CD4-positive, alpha-beta T cell treated with Interleukin-12 subunit alpha and Interleukin-12 subunit beta, for 1 hour (primary cell): ENCODE measurements around the gene FRAS1.
"Not testable (repeated sequence)": the region's sequence is repeated elsewhere in the genome, so short reads cannot be mapped to it uniquely, and the experiment has no call there.

Source experiments
- DNase-seq: peaks from one replicate; pipeline ENCODE4 v3.0.0-alpha.2; 2020

FRAS1 gene, protein sequence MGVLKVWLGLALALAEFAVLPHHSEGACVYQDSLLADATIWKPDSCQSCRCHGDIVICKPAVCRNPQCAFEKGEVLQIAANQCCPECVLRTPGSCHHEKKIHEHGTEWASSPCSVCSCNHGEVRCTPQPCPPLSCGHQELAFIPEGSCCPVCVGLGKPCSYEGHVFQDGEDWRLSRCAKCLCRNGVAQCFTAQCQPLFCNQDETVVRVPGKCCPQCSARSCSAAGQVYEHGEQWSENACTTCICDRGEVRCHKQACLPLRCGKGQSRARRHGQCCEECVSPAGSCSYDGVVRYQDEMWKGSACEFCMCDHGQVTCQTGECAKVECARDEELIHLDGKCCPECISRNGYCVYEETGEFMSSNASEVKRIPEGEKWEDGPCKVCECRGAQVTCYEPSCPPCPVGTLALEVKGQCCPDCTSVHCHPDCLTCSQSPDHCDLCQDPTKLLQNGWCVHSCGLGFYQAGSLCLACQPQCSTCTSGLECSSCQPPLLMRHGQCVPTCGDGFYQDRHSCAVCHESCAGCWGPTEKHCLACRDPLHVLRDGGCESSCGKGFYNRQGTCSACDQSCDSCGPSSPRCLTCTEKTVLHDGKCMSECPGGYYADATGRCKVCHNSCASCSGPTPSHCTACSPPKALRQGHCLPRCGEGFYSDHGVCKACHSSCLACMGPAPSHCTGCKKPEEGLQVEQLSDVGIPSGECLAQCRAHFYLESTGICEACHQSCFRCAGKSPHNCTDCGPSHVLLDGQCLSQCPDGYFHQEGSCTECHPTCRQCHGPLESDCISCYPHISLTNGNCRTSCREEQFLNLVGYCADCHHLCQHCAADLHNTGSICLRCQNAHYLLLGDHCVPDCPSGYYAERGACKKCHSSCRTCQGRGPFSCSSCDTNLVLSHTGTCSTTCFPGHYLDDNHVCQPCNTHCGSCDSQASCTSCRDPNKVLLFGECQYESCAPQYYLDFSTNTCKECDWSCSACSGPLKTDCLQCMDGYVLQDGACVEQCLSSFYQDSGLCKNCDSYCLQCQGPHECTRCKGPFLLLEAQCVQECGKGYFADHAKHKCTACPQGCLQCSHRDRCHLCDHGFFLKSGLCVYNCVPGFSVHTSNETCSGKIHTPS (N-terminal part only)

DNA sequence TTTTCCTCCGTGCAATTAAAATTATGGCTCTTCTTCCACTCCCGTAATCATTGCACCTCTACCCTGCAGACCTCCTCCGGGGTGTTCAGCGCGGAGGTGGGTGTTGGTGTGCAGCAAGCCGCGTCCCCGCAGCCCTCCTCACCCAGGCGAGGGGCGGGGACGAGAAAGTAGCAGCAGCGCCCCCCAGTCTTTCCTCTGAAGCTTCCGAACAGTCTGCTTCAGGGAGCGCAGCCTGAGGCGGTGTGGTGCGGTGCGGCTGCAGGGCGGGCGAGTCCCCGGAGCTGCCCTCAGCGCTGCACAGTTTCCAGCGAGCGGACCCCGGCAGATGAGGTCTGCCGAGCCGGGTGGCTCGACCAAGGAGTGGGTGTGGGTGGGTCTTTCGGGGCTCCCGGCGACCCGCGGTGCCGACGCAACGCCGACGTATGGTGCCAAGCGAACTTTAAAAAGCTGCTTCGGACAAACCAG lies at the start of gene FRAS1:
TSS of gene FRAS1 (plus strand) at position 189 of the 465 bp plus-strand sequence. CDS start 687 bp downstream, outside the sequence.
- DNase-seq: no peak

DNA sequence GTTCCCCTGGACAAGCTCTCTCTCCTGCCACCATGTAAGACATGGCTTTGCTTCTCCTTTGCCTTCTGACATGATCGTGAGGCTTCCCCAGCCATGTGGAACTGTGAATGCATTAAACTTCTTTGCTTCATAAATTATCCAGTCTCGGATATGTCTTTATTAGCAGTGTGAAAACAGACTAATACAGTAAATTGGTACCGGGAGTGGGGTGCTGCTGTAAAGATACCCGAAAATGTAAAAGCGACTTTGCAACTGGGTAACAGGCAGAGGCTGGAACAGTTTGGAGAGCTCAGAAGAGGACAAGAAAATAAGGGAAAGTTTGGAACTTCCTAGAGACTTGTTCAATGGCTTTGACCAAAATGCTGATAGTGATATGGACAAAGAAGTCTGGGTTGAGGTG lies 46.1 kb upstream of the FRAS1 start:
- not testable (repeated sequence) for DNase-seq

DNA sequence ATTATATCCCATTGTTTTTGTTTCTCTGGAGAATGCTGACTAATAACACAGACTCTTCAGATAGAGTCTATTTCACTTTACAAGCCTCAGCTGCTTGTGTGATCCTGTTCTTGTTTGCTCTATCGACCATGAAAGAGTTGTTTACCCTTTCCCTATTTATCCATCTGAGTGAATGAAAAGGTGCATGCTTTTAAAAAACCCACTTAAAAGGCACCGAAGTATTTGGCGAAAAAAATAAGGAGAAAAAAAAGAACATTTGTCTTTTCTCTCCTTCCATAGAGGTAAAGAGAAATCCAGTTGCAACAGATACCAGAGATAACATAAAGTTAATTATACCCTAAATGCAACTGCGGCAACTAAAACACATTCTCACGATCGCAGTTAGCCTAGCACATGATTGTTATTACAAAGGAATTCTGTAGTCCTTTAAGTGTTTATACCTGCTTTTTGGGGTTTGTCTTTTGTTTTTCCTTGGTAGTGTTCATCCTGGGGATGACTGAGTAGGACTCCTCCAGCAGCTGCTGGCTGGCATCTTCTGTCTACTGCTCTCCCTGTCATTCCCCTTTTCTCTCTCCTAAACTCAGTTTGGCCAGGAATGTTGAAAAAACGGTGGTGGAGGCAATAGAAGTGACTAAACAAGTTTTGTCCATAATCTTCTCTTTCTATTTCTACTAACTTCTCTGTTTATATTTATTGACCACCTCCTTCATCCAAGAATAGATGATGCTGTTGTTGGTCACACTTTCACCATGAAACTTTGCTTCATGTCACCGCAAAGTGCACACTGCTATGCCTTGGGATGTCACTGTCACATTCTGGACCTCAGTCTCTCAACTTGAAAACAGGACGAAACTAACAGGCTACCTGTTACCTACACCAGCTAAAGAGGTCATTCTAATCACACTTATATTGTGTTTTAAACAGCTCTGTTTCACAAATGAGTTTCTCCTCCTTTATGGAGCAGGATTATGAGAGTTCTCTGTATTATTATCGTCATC lies 41.9 kb upstream of the FRAS1 start:
- DNase-seq: no peak

DNA sequence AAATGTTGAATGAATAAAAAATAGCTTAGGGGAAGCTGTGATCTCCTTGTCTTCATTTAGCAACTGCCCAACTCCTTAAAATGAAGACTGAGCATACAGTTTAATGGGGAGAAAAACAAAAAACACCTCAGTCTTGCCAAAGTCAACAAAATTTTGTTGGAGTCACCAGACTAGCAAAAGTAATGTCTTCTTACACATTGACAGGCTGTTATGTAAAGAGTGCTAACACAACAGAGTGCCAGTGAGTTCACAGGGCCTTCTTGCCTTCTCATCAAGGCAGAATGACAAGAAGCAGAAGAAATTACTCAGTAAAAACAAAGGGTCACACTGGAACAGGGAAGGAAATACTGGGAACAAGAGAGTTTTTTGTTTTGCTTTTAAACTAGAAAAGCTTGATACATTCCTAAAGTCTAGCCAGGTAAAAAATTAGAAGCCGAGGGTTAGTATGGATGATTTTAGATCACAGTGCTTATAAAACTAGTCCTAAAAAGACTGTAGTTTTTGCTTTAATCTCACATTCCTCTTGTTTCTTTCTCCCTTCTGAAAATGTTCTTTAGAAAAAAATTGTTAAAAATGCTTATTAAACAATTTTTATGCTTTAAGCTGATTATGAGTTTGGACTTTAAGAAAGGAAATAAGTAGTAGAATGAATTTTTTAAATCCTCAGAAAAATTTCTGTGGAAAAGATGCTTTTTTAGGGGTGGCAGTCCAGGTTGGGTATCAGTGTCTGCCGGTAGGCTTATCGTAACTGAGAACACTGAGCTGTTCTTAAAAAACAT lies 38.7 kb upstream of the FRAS1 start:
- no peak for DNase-seq

DNA sequence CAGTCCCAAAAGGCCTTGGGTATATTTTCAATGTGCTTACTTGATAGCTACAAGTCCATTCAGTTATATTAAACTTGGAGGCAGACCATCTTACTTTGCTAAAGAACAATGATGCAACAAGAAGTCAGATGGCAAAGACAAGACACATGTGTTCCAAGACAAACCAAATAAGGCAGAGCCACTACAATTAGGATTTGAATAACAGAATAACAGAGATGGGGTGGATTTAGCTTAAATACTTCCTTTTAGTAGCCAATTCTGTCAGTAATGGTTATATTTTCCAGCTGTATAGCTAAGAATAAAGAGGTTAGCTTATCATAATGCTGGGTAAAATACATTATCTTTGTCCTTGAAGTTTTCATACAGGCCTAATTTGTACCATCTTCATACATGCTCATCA lies 37.7 kb upstream of the FRAS1 start:
- no peak for DNase-seq

DNA sequence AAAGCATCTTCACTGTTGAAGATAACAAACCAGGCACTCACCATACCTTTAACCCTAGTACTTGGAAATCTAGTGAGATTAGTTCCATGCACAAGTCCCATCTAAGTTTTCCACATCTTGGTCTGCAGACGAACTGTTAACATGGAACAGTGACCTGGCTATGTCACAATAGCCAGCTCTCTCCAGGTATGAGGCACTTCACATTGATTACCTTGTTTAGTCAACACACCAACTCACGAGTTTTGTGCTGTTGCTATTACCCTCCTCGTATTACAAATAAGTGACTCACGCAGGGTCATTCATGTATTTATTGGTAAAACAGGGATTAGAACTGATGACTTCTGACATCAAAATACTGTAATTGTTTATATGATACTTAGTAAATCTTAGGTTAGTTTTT lies 36.4 kb upstream of the FRAS1 start:
- DNase-seq: no peak

DNA sequence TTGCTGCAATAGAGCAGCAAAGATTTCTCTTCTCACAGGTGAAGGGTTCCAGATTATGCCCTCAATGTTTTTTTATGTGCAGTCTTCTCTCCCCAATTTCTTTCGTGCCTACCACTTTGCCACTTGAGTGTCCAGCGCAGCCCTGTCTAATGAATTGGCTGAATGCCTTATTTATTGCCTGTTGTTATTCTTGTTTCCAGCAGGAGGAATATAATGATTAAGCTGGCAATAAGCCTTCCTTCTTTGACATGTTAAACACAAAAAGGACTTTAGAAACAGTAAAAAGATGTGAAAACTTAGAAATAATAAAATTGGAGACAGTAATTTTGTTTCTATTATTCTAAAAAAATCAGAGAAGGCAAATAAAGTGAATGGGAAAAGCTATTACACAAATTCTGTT lies 34.6 kb upstream of the FRAS1 start:
- DNase-seq: no peak

DNA sequence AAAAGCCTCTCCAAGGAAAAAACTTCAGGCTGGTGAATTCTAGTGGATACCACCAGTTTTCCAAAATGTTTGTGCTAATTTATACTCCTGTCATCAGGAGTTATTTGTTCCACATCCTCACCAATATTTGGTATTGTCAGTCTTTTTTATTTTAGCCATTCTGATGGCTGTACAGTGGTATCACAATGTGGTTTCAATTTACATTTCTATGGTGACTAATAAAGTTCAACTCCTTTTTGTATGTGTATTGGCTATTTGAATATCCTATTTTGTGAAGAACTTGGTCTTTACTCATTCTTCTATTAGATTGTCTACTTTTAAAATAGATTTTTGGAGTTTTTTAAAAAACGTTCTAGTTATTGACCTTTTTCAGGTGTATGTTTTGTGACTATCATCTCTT lies 33.0 kb upstream of the FRAS1 start:
- no peak for DNase-seq

DNA sequence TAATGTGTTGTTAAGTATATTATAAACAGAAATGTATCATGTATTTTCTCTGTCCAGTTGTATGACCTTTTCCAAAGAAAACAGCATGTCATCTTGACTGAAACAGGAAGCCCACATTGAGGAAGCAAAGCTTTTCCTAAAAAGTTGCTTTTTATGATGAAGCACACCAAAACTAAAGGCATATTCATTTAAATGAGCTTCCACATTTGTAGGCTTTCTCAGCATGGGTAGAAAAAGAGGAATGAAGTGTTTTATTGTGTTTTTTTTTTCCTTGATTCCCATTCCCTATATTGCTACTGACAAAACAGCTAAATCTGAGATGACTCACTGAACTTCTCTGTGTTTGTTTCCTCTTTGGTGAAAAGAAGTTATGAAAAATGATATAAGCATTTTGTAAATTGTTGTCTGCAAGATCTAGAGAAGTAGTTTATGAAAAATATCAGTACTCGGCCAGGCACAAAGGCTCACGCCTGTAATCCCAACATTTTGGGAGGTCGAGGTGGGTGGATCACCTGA lies 32.5 kb upstream of the FRAS1 start:
- no peak for DNase-seq

DNA sequence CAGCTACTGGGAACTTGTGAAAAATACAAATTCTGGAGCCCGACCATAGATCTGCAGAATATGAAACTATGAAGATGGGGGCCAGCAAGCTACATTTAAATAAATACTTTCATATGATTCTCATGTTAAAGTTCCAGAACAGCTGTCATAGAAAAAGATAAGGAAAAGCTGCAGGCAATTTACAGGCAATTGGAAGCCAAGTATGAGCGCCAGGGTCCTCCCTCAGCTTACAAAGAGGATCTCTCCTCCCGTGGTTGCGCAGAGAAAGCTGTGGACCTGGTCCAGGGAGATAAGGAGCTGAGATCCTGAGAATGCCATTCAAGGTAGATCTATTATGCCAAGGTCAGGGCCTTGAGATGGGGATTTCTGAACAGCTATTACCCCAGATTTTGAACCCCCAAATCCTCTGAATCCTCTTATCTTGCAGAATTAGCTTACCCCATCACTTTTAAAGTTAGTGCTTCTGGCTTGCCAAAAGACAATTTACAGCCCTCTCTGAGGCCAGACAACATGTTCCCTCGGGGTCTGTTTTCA lies 25.6 kb upstream of the FRAS1 start:
- no peak for DNase-seq

DNA sequence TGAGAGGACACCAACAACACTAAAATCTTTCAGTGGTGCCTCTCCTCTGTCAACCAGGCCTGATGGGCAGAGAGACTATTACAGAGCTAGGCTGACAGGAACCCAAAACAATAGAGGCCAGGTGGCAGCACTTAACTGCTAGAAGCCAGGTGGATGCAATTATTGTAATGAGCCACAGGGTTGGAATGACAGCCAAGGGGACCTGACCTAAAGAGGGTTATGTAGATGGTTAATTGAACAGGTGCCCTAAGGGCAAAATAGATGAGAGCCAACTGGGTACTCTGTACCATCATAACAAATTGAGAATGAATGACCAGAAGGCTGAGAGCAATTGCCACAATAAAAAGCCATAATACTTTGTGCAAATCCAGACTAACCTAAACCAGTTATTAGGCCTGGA lies 24.7 kb upstream of the FRAS1 start:
- no peak for DNase-seq

DNA sequence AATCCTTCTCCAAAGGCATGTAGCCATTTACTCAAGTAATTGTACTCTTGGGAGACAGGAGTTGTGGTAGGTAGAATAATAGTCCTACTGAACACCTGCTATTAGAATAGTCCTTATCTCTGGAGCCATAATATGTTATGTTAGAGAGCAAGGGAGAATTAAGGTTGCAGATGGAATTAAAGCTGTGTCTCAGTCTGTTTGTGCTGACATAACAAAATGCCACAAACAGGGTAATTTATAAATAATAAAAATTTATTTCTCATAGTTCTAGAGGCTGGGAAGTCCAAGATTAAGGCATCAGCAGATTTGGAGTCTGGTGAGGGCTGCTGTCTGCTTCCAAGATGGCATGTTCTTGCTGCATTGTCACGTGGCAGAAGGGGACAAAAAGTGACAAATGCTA lies 24.2 kb upstream of the FRAS1 start:
- DNase-seq: no peak

DNA sequence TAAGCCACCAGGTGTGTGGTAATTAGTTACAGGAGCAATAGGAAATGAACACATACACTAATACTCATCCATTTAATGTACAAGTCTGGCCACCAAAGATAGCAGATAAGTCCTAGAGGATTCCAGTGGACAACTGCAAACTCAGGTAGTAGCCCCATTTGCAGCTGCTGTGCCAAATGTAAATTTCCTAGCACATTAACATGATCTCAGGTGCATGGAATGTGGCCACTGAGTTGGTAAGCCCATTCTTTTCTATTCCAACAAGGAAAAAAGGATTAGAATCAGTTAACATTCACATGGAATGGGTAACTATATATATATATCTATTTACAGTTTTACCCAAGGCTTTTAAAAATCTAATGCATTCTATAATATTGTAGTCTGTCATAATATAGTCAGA lies 23.3 kb upstream of the FRAS1 start:
- DNase-seq: no peak

DNA sequence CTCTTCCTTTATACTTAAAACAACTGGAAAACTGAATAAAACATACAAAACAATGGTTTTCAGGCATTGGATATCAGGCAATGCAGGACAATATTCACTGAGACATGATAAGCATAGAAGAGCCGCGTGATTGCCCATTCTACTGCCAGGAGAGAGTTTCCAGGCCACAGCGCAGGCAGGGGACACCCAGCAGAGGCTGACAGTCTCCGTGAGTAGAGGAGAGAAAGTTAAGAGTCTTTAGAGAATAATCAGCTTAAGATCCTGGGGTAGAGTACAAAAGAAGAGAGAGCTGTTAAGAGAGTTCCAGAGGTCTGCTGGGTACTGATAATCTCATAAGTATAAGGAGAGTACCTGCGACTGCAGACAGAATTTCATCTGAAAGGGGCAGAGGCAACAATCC lies 18.4 kb upstream of the FRAS1 start:
- no peak for DNase-seq

DNA sequence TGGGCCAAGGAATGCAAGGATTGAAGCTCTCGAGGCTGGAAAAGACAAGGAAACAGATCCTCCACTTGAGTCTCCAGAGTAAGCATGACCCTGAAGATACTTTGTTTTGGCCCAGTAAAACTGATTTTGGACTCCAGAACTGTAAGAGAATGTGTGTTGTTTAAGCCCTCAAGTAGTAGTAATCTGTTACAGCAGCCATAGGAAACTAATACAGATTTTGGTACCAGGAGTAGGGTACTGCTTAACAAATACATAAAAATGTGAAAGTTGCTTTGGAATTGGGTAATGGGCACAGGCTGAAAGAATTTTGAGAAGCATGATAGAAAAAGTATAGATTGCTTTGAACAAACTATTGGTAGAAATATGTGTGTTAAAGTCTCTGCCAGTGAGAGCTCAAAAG lies 17.4 kb upstream of the FRAS1 start:
- DNase-seq: no peak

DNA sequence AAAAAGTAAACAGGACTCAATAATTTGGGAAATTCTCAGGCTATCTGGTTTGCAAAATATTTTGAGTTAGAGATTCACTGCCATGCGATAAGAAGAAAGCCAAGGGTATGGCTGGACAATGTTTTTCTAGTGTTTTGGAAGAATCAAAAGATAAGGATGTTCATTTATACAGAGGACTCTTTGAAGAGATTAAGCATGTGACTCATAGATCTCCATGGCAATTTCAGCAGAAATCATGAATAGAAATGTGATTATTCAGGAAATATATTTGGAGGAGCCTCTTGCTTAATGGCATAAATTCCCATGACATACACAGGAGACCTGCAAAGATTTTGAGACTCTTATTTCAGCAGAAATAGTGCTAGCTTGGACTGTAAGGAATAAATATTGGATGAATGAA lies 16.7 kb upstream of the FRAS1 start:
- no peak for DNase-seq

DNA sequence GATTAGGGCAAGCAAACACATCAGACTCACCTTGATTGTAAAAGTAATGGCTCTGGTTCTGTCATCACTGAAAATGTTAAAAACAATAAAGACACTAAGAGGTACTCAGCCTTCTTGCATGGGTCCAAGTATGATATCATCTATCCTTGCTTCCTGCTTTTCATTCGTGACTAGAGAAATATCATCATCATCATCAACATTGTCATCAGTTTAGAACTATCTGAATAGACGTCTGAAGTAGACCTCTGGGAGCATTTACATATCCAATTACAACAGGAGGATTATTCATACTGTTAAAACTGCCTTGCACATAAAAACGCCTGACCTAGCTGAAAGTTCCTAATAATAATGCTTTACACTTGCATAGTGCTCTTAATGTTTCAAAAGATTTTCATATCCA lies 9.8 kb upstream of the FRAS1 start:
- no peak for DNase-seq

DNA sequence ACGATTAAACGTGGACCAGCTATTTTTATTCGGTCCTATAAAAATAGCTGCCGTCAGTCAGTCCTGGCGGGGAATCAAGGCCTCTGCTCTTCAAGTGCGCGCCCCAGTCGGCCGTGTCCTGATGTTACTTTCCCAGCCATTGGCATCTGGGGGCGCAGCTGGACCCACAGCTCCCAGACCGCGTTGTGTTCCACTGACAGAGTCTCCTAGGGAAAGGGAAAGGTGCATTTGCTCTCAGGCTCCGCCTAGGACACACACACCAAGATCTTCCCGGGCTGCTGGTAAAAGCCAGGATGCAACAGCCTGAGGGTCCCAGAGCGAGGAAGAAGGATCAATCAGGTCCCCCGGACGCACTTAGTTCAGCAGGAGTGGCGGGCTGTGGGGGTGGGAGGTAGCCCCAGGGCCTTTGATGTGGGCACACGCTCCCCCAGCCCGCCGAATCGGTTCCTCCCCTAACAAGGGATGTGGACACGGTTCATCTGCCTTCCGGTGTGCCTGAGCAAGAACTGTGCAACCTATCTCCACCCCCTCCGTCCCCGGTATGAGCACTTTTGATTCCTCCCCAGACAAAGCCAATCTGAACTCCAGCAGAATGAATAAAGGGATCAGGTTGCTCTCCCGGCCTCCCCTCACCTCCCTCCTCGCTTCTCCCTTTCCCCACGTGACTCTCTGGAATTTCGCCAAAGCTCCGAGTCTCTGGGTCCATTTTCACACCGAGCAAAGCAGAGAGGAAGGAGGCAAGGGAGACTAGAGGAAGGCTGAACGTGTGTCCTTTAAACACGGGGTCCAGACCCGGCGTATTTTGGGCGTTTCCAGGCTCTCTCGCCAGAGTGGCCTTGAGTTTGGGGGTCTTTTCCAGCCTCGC lies 626 bp upstream of the FRAS1 start:
- DNase-seq: no peak

DNA sequence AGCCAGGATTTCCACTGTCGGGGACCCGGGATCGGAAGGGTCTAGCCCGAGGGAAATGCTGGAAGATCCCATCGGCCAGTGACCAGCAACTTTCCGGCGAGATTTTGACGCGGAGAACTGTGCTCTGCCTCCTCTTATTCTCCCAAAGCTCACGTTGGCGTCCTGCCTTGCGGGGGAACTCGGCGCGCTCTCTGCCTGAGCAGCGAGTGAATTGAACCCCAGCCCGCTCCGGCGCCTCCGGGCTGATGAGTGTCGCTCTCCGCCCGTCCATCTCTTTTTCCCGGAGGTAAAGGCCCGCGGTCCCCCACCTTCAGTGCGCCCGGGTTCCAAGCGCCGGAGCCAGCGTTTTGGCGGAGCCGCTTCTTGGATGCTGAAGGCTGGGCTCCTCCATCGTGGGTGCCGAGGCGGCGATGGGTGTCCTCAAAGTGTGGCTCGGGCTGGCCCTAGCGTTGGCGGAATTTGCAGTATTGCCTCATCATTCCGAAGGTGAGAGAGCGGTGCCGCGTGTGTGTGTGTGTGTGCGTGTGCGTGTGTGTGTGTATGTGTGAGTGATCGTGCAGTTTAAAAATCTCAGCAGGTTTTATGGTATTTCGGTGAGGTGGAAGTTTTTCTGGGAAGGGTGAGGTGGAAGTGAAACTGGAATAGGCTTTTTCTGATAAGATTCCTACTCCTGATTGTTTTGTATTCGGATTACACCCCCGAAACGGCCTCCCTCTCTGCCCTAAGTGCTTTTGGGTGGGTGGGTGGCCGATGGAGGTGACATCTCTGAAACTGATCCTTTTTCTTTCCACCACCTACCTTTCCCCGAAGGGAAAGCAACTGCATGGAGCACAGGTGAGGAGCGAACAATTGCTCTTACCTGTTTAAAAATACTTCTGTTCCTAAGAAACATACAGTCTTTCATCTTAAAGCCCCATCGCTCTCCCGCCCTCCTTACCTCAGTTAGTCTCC lies 752 bp downstream of the FRAS1 start:
- DNase-seq: no peak
